Keratinocyte (primary cell): Measurements from ENCODE around the gene TANC2. TPM values are rescaled to one million over a fixed set of nuclear protein-coding genes. Genes with fewer than 3 reads are reported as not detected.

Source experiments
- DNase-seq: peaks from one replicate; pipeline ENCODE4 v3.0.0-alpha.2; 2011; ENCODE audit warnings: low read depth, missing footprints, low spot score
- FAIRE-seq: peaks from 2 replicates; lab custom pipeline; 2011; peaks lifted over from hg19 to GRCh38; lab: Jason Lieb, UNC
- H2AFZ ChIP-seq: 2 replicates; pipeline ENCODE4 v1.6.0; 2012; ENCODE audit warnings: low read length, control low read depth, inconsistent platforms; ENCODE audit not compliant: control insufficient read depth
- H3K27ac ChIP-seq: 2 replicates; pipeline ENCODE4 v1.5.1; 2011; ENCODE audit warnings: low read length; ENCODE audit not compliant: control insufficient read depth, insufficient read depth
- H3K27me3 ChIP-seq: 3 replicates; pipeline ENCODE4 v1.6.0; 2011; ENCODE audit warnings: low read length; ENCODE audit not compliant: control insufficient read depth, insufficient read depth; ENCODE audit errors: extremely low read depth
- H3K36me3 ChIP-seq, 2 experiments: 2 replicates in 1 of 2; 3 replicates in 1 of 2; pipeline ENCODE4 v1.5.1; 2011; ENCODE audit warnings: low read length in 2 of 2, mild to moderate bottlenecking in 1 of 2; ENCODE audit not compliant: control insufficient read depth in 2 of 2, insufficient read depth in 2 of 2; ENCODE audit errors: extremely low read depth in 1 of 2
- H3K4me1 ChIP-seq: 3 replicates; pipeline ENCODE4 v1.5.1; 2011; ENCODE audit warnings: low read length; ENCODE audit not compliant: control insufficient read depth, insufficient read depth; ENCODE audit errors: extremely low read depth
- H3K4me2 ChIP-seq: 3 replicates; pipeline ENCODE4 v1.6.0; 2011; ENCODE audit warnings: low read depth, low read length; ENCODE audit not compliant: control insufficient read depth, insufficient read depth; ENCODE audit errors: extremely low read depth
- H3K4me3 ChIP-seq, 3 experiments: fragments of 200-600 bp in 1 of 3; sonication (generic) in 1 of 3; 2 replicates in 2 of 3; 3 replicates in 1 of 3; pipeline ENCODE4 v1.5.1; 2011 to 2016; ENCODE audit warnings: low read length in 3 of 3, mild to moderate bottlenecking in 3 of 3, control low read depth in 2 of 3, inconsistent platforms in 1 of 3, low read depth in 1 of 3, mixed read lengths in 1 of 3, mixed run types in 1 of 3, moderate library complexity in 1 of 3; ENCODE audit not compliant: control insufficient read depth in 2 of 3, insufficient read depth in 2 of 3; ENCODE audit errors: extremely low read depth in 1 of 3
- H3K79me2 ChIP-seq: 2 replicates; pipeline ENCODE4 v1.6.0; 2012; ENCODE audit warnings: low read length; ENCODE audit not compliant: control insufficient read depth, insufficient read depth
- H3K9ac ChIP-seq: 3 replicates; pipeline ENCODE4 v1.6.0; 2011; ENCODE audit warnings: low read length; ENCODE audit not compliant: control insufficient read depth, insufficient read depth; ENCODE audit errors: extremely low read depth
- H3K9me1 ChIP-seq: 3 replicates; pipeline ENCODE4 v1.6.0; 2011; ENCODE audit warnings: low read length; ENCODE audit not compliant: control insufficient read depth, insufficient read depth; ENCODE audit errors: extremely low read depth
- H3K9me3 ChIP-seq: 2 replicates; pipeline ENCODE4 v1.5.1; 2012; ENCODE audit warnings: low read depth, low read length; ENCODE audit not compliant: control insufficient read depth
- H4K20me1 ChIP-seq: 3 replicates; pipeline ENCODE4 v1.6.0; 2011; ENCODE audit warnings: low read length; ENCODE audit not compliant: control insufficient read depth, insufficient read depth; ENCODE audit errors: extremely low read depth
- EZH2 ChIP-seq: IDR thresholded peaks from one replicate; pipeline ENCODE4 v1.6.1; 2012; ENCODE audit warnings: inconsistent platforms, mild to moderate bottlenecking, low read length, moderate library complexity
- dilution Hi-C: fragments of 300-500 bp; cut with MboI; formaldehyde crosslinking; loops from one replicate; pipeline ENCODE4 v1.7.0; 2020; ENCODE audit warnings: low sequenced_read_pairs; ENCODE audit not compliant: extremely low pct_ligation_motif_present
- polyA plus RNA-seq, 5 experiments: library from polyadenylated mRNA; depleted of rRNA in 3 of 5; stranded (reverse) in 3 of 5; stranded (forward) in 1 of 5; unstranded in 1 of 5; fragments of >200 nt; gene quantifications; 1 replicate in 1 of 5; 2 replicates in 3 of 5; 3 replicates in 1 of 5; pipeline versions ENCODE4 v1.2.1 to v1.2.3, GENCODE V29; 2011 to 2012; ENCODE audit warnings: missing spikeins in 2 of 5, low read depth in 1 of 5, low replicate concordance in 1 of 5
- TF ChIP-seq, protein P1 (sequence below), 3 experiments: IDR thresholded peaks in 1 of 3; conservative IDR thresholded peaks in 1 of 3; optimal IDR thresholded peaks in 1 of 3; 2 replicates in 2 of 3; 3 replicates in 1 of 3; pipeline versions ENCODE3 to v1.5.1; 2011; ENCODE audit warnings: low read length in 3 of 3, mild to moderate bottlenecking in 3 of 3, moderate library complexity in 2 of 3, control low read depth in 1 of 3, inconsistent platforms in 1 of 3; ENCODE audit not compliant: insufficient read depth in 2 of 3; ENCODE audit errors: extremely low read depth in 1 of 3

The TANC2 gene
- polyA plus RNA-seq, 1 donor (not counting 4 experiments of a cell fraction or from before 2014, with no cell fraction given): 22.4 TPM

DNA sequence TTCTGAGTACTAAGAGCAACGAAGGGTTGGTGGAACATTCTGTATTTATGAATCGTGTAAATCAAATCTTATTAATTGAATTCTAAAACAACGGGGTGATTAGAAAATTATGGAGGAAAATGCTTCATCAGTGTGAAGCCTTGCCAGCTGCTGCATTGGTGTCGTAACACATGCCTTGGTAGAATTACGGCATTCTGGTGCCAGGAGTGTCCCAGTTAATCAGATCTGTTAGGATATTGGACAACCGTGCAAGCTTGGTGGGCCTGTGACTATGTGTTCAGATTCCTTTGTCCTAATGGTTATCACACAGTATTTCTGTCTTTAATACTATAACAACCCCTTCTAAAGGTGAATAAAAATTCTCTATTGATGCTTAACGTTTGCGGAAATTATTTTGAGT lies 44.2 kb upstream of the TANC2 start:
- no peak for DNase-seq
- no peak overlapping the region for H3K27ac ChIP-seq
- no peaks in the 10 kb centered on the region for H3K27me3 ChIP-seq
- dilution Hi-C loops: no loop called here
- H3K36me3 ChIP-seq: no peaks in the 10 kb centered on the region
- H3K9ac ChIP-seq: no peak overlapping the region
- no peak overlapping the region for H3K4me3 ChIP-seq
- TF ChIP-seq, protein P1, sequence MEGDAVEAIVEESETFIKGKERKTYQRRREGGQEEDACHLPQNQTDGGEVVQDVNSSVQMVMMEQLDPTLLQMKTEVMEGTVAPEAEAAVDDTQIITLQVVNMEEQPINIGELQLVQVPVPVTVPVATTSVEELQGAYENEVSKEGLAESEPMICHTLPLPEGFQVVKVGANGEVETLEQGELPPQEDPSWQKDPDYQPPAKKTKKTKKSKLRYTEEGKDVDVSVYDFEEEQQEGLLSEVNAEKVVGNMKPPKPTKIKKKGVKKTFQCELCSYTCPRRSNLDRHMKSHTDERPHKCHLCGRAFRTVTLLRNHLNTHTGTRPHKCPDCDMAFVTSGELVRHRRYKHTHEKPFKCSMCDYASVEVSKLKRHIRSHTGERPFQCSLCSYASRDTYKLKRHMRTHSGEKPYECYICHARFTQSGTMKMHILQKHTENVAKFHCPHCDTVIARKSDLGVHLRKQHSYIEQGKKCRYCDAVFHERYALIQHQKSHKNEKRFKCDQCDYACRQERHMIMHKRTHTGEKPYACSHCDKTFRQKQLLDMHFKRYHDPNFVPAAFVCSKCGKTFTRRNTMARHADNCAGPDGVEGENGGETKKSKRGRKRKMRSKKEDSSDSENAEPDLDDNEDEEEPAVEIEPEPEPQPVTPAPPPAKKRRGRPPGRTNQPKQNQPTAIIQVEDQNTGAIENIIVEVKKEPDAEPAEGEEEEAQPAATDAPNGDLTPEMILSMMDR (optimal IDR thresholded peaks at IDR 0.05 in 1 of 3, IDR thresholded peaks at IDR 0.05 in 1 of 3, conservative IDR thresholded peaks at IDR 0.05 in 1 of 3; ENCODE audit: extremely low read depth in 1 of 3, insufficient read depth in 2 of 3, low read length in 3 of 3): no peak
- TF ChIP-seq EZH2: no peak
- no peaks in the 10 kb centered on the region for H3K9me3 ChIP-seq
- H3K9me1 ChIP-seq: no peaks in the 10 kb centered on the region
- no peak overlapping the region for H2AFZ ChIP-seq
- no peaks in the 10 kb centered on the region for H3K79me2 ChIP-seq
- no peak overlapping the region for H3K4me2 ChIP-seq
- H4K20me1 ChIP-seq: no peaks in the 10 kb centered on the region
- no peaks in the 10 kb centered on the region for H3K4me1 ChIP-seq
- FAIRE-seq: no peak

- no peak for FAIRE-seq
- DNase-seq: no peak
- dilution Hi-C loops: no loop called here
- Histone ChIP-seq H2AFZ (no peak overlapping the region), H3K27me3 (no peaks in the 10 kb centered on the region), H3K27ac (no peak overlapping the region), H3K9me1 (no peaks in the 10 kb centered on the region), H3K4me3 (no peak overlapping the region), H3K36me3 (no peaks in the 10 kb centered on the region), H3K4me2 (no peak overlapping the region), H3K4me1 (no peaks in the 10 kb centered on the region), H3K9ac (no peak overlapping the region), H4K20me1 (no peaks in the 10 kb centered on the region), H3K79me2 (no peaks in the 10 kb centered on the region), H3K9me3 (no peaks in the 10 kb centered on the region)
- TF ChIP-seq, protein P1 (optimal IDR thresholded peaks at IDR 0.05 in 1 of 3, IDR thresholded peaks at IDR 0.05 in 1 of 3, conservative IDR thresholded peaks at IDR 0.05 in 1 of 3; ENCODE audit: extremely low read depth in 1 of 3, insufficient read depth in 2 of 3, low read length in 3 of 3): no peak
- TF ChIP-seq EZH2: no peak
These were observed 42.5 kb upstream of the TANC2 start for GRCh38 chr17:62923258-62924150.
